HepG2 (cell line): ENCODE measurements around the gene HMGN4. TPM values are rescaled to one million over a fixed set of nuclear protein-coding genes. Genes with fewer than 3 reads are reported as not detected.

Source experiments
- ATF4 ChIP-seq, 2 experiments: fragments of 450-650 bp in 1 of 2; sonication (generic) in 1 of 2; formaldehyde crosslinking; IDR thresholded peaks; 2 replicates each; pipeline versions ENCODE4 v1.5.0 to v1.8.0; 2020 to 2022; ENCODE audit warnings: mild to moderate bottlenecking in 1 of 2, missing genetic modification reagents in 1 of 2
- BRF2 ChIP-seq: sonication (generic); formaldehyde crosslinking; IDR thresholded peaks from 2 replicates; pipeline ENCODE4 v1.8.1; 2022; ENCODE audit warnings: mild to moderate bottlenecking, missing genetic modification reagents
- GPBP1L1 ChIP-seq: sonication (generic); formaldehyde crosslinking; IDR thresholded peaks from 2 replicates; pipeline ENCODE4 v1.5.0; 2020; ENCODE audit warnings: mild to moderate bottlenecking, missing genetic modification reagents
- JDP2 ChIP-seq: sonication (generic); formaldehyde crosslinking; IDR thresholded peaks from 2 replicates; pipeline ENCODE4 v1.8.1; 2022; ENCODE audit warnings: missing genetic modification reagents, borderline replicate concordance
- MAFG ChIP-seq: sonication (generic); formaldehyde crosslinking; IDR thresholded peaks from 2 replicates; pipeline ENCODE4 v1.5.1; 2020; ENCODE audit warnings: mild to moderate bottlenecking, missing genetic modification reagents
- MYNN ChIP-seq: sonication (generic); formaldehyde crosslinking; IDR thresholded peaks from 2 replicates; pipeline ENCODE4 v1.4.0; 2020; ENCODE audit warnings: mild to moderate bottlenecking, low read depth, missing genetic modification reagents
- RXRA ChIP-seq: sonication (generic); formaldehyde crosslinking; IDR thresholded peaks from 2 replicates; pipeline ENCODE4 v1.5.1; 2020; ENCODE audit warnings: missing genetic modification reagents
- SIN3B ChIP-seq: fragments of 150-350 bp; IDR thresholded peaks from 2 replicates; pipeline ENCODE4 v1.6.1; 2014; ENCODE audit warnings: low read length
- SMAD1 ChIP-seq: sonication (generic); formaldehyde crosslinking; IDR thresholded peaks from 2 replicates; pipeline ENCODE4 v1.4.0; 2020; ENCODE audit warnings: missing genetic modification reagents, low read depth, mild to moderate bottlenecking, borderline replicate concordance
- THAP11 ChIP-seq: IDR thresholded peaks from 2 replicates; pipeline ENCODE4 v1.6.1; 2016; ENCODE audit warnings: missing biosample characterization, missing genetic modification reagents
- TRIM24 ChIP-seq: sonication (generic); formaldehyde crosslinking; IDR thresholded peaks from 2 replicates; pipeline ENCODE4 v1.8.0; 2022; ENCODE audit warnings: mild to moderate bottlenecking, missing genetic modification reagents
- ZBTB38 ChIP-seq: sonication (generic); formaldehyde crosslinking; IDR thresholded peaks from 2 replicates; pipeline ENCODE4 v1.5.1; 2020; ENCODE audit warnings: mild to moderate bottlenecking, missing genetic modification reagents
- ZBTB49 ChIP-seq: sonication (generic); formaldehyde crosslinking; IDR thresholded peaks from 2 replicates; pipeline ENCODE4 v1.4.0; 2020; ENCODE audit warnings: missing genetic modification reagents, borderline replicate concordance
- ZNF256 ChIP-seq: sonication (generic); formaldehyde crosslinking; conservative IDR thresholded peaks from 2 replicates; pipeline ENCODE4 v1.4.0; 2020; ENCODE audit warnings: missing genetic modification reagents
- ZNF276 ChIP-seq: sonication (generic); formaldehyde crosslinking; IDR thresholded peaks from 2 replicates; pipeline ENCODE4 v1.4.0; 2020; ENCODE audit warnings: mild to moderate bottlenecking, low read depth, missing genetic modification reagents
- ZNF629 ChIP-seq: sonication (generic); formaldehyde crosslinking; conservative IDR thresholded peaks from 2 replicates; pipeline ENCODE4 v1.5.0; 2020; ENCODE audit warnings: missing genetic modification reagents
- ZNF772 ChIP-seq: sonication (generic); formaldehyde crosslinking; IDR thresholded peaks from 2 replicates; pipeline ENCODE4 v1.5.0; 2020; ENCODE audit warnings: mild to moderate bottlenecking, missing genetic modification reagents
- ZXDC ChIP-seq: sonication (generic); formaldehyde crosslinking; IDR thresholded peaks from 2 replicates; pipeline ENCODE4 v1.5.0; 2020; ENCODE audit warnings: mild to moderate bottlenecking, missing genetic modification reagents
- polyA plus RNA-seq, 8 experiments: library from polyadenylated mRNA; depleted of rRNA in 3 of 8; stranded (reverse) in 7 of 8; unstranded in 1 of 8; fragments of >200 nt; fragmentation: Illumina TruSeq in 4 of 8; extraction: Trizol in 4 of 8; gene quantifications; 2 replicates each; pipeline versions ENCODE4 v1.2.1 to v1.2.3, GENCODE V29; 2011 to 2016; ENCODE audit warnings: low read depth in 4 of 8, missing spikeins in 1 of 8, mixed read lengths in 1 of 8; ENCODE audit not compliant: insufficient read depth in 1 of 8
- total RNA-seq, 5 experiments: library from RNA; depleted of rRNA; stranded (reverse); fragments of >200 nt; fragmentation: Illumina TruSeq; extraction: Trizol; gene quantifications; 2 replicates each; pipeline ENCODE4 v1.2.3, GENCODE V29; 2016; ENCODE audit warnings: low read depth in 1 of 5

The HMGN4 gene
- total and polyA plus RNA-seq, 2 of the 13 experiments (the other 11 are each of a cell fraction or from before 2014, with no cell fraction given), result 39.9 to 52.1 TPM

GRCh38 chr6:26550250-26550993 is 12.3 kb downstream of the HMGN4 start (continued):
- no peak for TF ChIP-seq ZNF629 (CRISPR knock-in tag)
- TF ChIP-seq ZNF256 (CRISPR knock-in tag), result peak; percentile 78; the same call in 1 of the 2 replicates
- TF ChIP-seq BRF2 (CRISPR knock-in tag), result no peak
- no peak for TF ChIP-seq GPBP1L1
- TF ChIP-seq SMAD1, result peak; percentile 46; the same call in 1 of the 2 replicates
- TF ChIP-seq ATF4 (CRISPR knock-in tag; IDR thresholded peaks at IDR 0.05), result 0 out of 4 replicates have a peak, but pooled peaks of 1 of the 2 experiments have one; percentile 8
- TF ChIP-seq ZNF772 (CRISPR knock-in tag), result peak; percentile 50; the same call in 1 of the 2 replicates
- no peak; the same call in none of the 2 replicates for TF ChIP-seq THAP11 (CRISPR knock-in tag)
- no peak for TF ChIP-seq MYNN
- TF ChIP-seq ZBTB49 (CRISPR knock-in tag), result no peak
- no peak for TF ChIP-seq ZXDC (CRISPR knock-in tag)
- TF ChIP-seq MAFG, result no peak
- TF ChIP-seq SIN3B, result no peak
- no peak for TF ChIP-seq TRIM24 (CRISPR knock-in tag)
- TF ChIP-seq ZBTB38 (CRISPR knock-in tag), result peak; percentile 95
- TF ChIP-seq RXRA (CRISPR knock-in tag), result peak; percentile 81
- TF ChIP-seq ZNF276 (CRISPR knock-in tag), result no peak
- TF ChIP-seq JDP2 (CRISPR knock-in tag), result no peak
